Measurements from ENCODE around the gene ADCK2.
"Not testable (repeated sequence)": the region's sequence is repeated elsewhere in the genome, so short reads cannot be mapped to it uniquely, and the experiment has no call there.

The ADCK2 gene

GRCh38 chr7:140641524-140642195, 31.1 kb upstream of the ADCK2 start:
- no peak overlapping the region for H3K27ac ChIP-seq
- no peak for TF ChIP-seq CTCF (conservative IDR thresholded peaks at IDR 0.05)
- TF ChIP-seq ZFX (IDR thresholded peaks at IDR 0.05), result no peak

GRCh38 chr7:140643416-140643815, 29.3 kb upstream of the ADCK2 start:
- H3K27ac ChIP-seq, result no peak overlapping the region
- no peak for TF ChIP-seq ZFX (IDR thresholded peaks at IDR 0.05)
- TF ChIP-seq CTCF (conservative IDR thresholded peaks at IDR 0.05), result no peak

GRCh38 chr7:140644761-140645160, 28.0 kb upstream of the ADCK2 start:
- H3K27ac ChIP-seq, result not testable (repeated sequence)

GRCh38 chr7:140645166-140645900, 27.4 kb upstream of the ADCK2 start:
- H3K27ac ChIP-seq, result no peak overlapping the region
- TF ChIP-seq CTCF (conservative IDR thresholded peaks at IDR 0.05), result no peak; the same call in 1 of the 2 replicates
- TF ChIP-seq ZFX (IDR thresholded peaks at IDR 0.05), result no peak

GRCh38 chr7:140646931-140647647, 25.7 kb upstream of the ADCK2 start:
- TF ChIP-seq ZFX (IDR thresholded peaks at IDR 0.05) (no peak), CTCF (conservative IDR thresholded peaks at IDR 0.05) (peak; percentile 67)
- no peak overlapping the region for H3K27ac ChIP-seq

- TF ChIP-seq CTCF (conservative IDR thresholded peaks at IDR 0.05), result no peak
- no peak for TF ChIP-seq ZFX (IDR thresholded peaks at IDR 0.05)
- H3K27ac ChIP-seq, result no peak overlapping the region
Measured at GRCh38 chr7:140649556-140650205, 23.1 kb upstream of the ADCK2 start.

- no peak overlapping the region for H3K27ac ChIP-seq
- no peak for TF ChIP-seq ZFX (IDR thresholded peaks at IDR 0.05)
- TF ChIP-seq CTCF (conservative IDR thresholded peaks at IDR 0.05), result no peak
Measured at GRCh38 chr7:140650367-140650766, 22.4 kb upstream of the ADCK2 start.

Data from C4-2B (cell line).